ENCODE measurements around the gene GUCY2F.
A peak's percentile ranks its signal among the peaks of the same experiment; 100 is the strongest.

- no peak for TF ChIP-seq LEF1 (IDR thresholded peaks at IDR 0.05; ENCODE audit: borderline replicate concordance)
- TF ChIP-seq BHLHE40 (IDR thresholded peaks at IDR 0.05; ENCODE audit: borderline replicate concordance), result no peak
- no peak for TF ChIP-seq SUZ12 (IDR thresholded peaks at IDR 0.05)
- no peak for TF ChIP-seq SP1 (IDR thresholded peaks at IDR 0.05)
- no peak for TF ChIP-seq FOXA1 (IDR thresholded peaks at IDR 0.05)
- no peak for TF ChIP-seq FOXM1 (IDR thresholded peaks at IDR 0.05; ENCODE audit: borderline replicate concordance)
- TF ChIP-seq FOXK2 (IDR thresholded peaks at IDR 0.05), result no peak
- no peak for TF ChIP-seq TARDBP (IDR thresholded peaks at IDR 0.05)
- TF ChIP-seq ELF4 (IDR thresholded peaks at IDR 0.05), result no peak
- TF ChIP-seq ZNF384 (IDR thresholded peaks at IDR 0.05), result no peak
- no peak for TF ChIP-seq HDGF (IDR thresholded peaks at IDR 0.05; ENCODE audit: borderline replicate concordance)
- TF ChIP-seq L3MBTL2 (conservative IDR thresholded peaks at IDR 0.05), result peak; percentile 49
Measured at GRCh38 chrX:109475174-109475891, 6.6 kb downstream of the GUCY2F start.

All from HEK293T (cell line).